SK-N-SH (cell line): ENCODE data around the gene KIAA2012. TPM values are rescaled to one million over a fixed set of nuclear protein-coding genes. Genes with fewer than 3 reads are reported as not detected.

ENCODE experiments used
- CTCF ChIA-PET: fragments of 300-600, 350-600 bp; formaldehyde crosslinking; extraction: SDS; loops from one replicate; lab custom pipeline; 2021; lab: Yijun Ruan, JAX
- POLR2A ChIA-PET: fragments of 350-600 bp; sonication (Branson Sonifier 250); formaldehyde crosslinking; extraction: SDS; loops from one replicate; lab custom pipeline; 2020; ENCODE audit warnings: antibody characterized with exemption, inconsistent platforms; lab: Yijun Ruan, JAX
- DNase-seq: peaks from one replicate; pipeline ENCODE4 v3.0.0; 2012
- H2AFZ ChIP-seq: fragments of 200-600 bp; sonication (generic); 2 replicates; pipeline ENCODE4 v1.8.1; 2016; ENCODE audit warnings: antibody characterized with exemption, mild to moderate bottlenecking, low read depth
- H3F3A ChIP-seq: fragments of 200-600 bp; sonication (generic); replicated peaks from 2 replicates; pipeline ENCODE3; 2016; ENCODE audit warnings: antibody characterized with exemption, mild to moderate bottlenecking; ENCODE audit not compliant: insufficient read depth
- H3K27ac ChIP-seq, 2 experiments: fragments of 200-500 bp in 1 of 2; fragments of 200-600 bp in 1 of 2; sonication (Bioruptor generic) in 1 of 2; sonication (generic), shearing (Covaris generic) in 1 of 2; 2 replicates each; pipeline versions ENCODE4 v1.5.1 to v1.6.1; 2014 to 2016; ENCODE audit warnings: low read depth in 2 of 2, inconsistent platforms in 1 of 2, low read length in 1 of 2, mild to moderate bottlenecking in 1 of 2, mixed read lengths in 1 of 2
- H3K27me3 ChIP-seq: fragments of 200-600 bp; sonication (generic), shearing (Covaris generic); 2 replicates; pipeline ENCODE4 v1.6.1; 2016; ENCODE audit warnings: mixed run types; ENCODE audit not compliant: insufficient read depth
- H3K36me3 ChIP-seq, 2 experiments: fragments of 200-500 bp in 1 of 2; fragments of 200-600 bp in 1 of 2; sonication (Bioruptor generic) in 1 of 2; sonication (generic) in 1 of 2; replicated peaks in 1 of 2; 2 replicates each; pipeline versions ENCODE3 to v1.5.1; 2014 to 2016; ENCODE audit warnings: low read length in 1 of 2, mild to moderate bottlenecking in 1 of 2; ENCODE audit not compliant: insufficient read depth in 2 of 2, control insufficient read depth in 1 of 2
- H3K4me1 ChIP-seq, 2 experiments: fragments of 200-500 bp in 1 of 2; fragments of 200-600 bp in 1 of 2; sonication (Bioruptor generic) in 1 of 2; sonication (generic), shearing (Covaris generic) in 1 of 2; 2 replicates each; pipeline versions ENCODE4 v1.5.1 to v1.6.1; 2014 to 2016; ENCODE audit warnings: low read depth in 1 of 2, low read length in 1 of 2, mixed run types in 1 of 2; ENCODE audit not compliant: insufficient read depth in 2 of 2, control insufficient read depth in 1 of 2
- H3K4me2 ChIP-seq: fragments of 200-600 bp; sonication (generic), shearing (Covaris generic); 2 replicates; pipeline ENCODE4 v1.6.1; 2017; ENCODE audit warnings: mixed run types
- H3K4me3 ChIP-seq, 2 experiments: fragments of 200-500 bp in 1 of 2; fragments of 200-600 bp in 1 of 2; sonication (Bioruptor generic) in 1 of 2; sonication (generic), shearing (Covaris generic) in 1 of 2; 2 replicates each; pipeline versions ENCODE4 v1.5.1 to v1.8.1; 2014 to 2016; ENCODE audit warnings: low read depth in 2 of 2, inconsistent platforms in 1 of 2, low read length in 1 of 2, mild to moderate bottlenecking in 1 of 2, mixed read lengths in 1 of 2, moderate library complexity in 1 of 2
- H3K79me2 ChIP-seq: fragments of 200-600 bp; sonication (generic); 2 replicates; pipeline ENCODE4 v1.8.1; 2017; ENCODE audit warnings: mild to moderate bottlenecking; ENCODE audit not compliant: insufficient read depth
- H3K9ac ChIP-seq: fragments of 200-600 bp; sonication (generic); 2 replicates; pipeline ENCODE4 v1.6.1; 2017; ENCODE audit warnings: mixed run types
- H3K9me2 ChIP-seq: fragments of 200-600 bp; sonication (generic); 2 replicates; pipeline ENCODE4 v1.6.1; 2017; ENCODE audit warnings: mixed run types
- H3K9me3 ChIP-seq: fragments of 200-600 bp; sonication (generic); 2 replicates; pipeline ENCODE4 v1.6.1; 2017; ENCODE audit warnings: mixed run types, mild to moderate bottlenecking, moderate library complexity
- H4K20me1 ChIP-seq: fragments of 200-600 bp; sonication (generic); 2 replicates; pipeline ENCODE4 v1.6.1; 2017; ENCODE audit warnings: mild to moderate bottlenecking, mixed run types; ENCODE audit not compliant: insufficient read depth
- EP300 ChIP-seq, 2 experiments: IDR thresholded peaks; 2 replicates each; pipeline versions ENCODE4 v1.4.0 to v1.6.1; 2012; ENCODE audit warnings: borderline replicate concordance in 1 of 2, low read depth in 1 of 2, low read length in 1 of 2
- EZH2phosphoT487 ChIP-seq: fragments of 200-600 bp; sonication (generic); IDR thresholded peaks from 2 replicates; pipeline ENCODE4 v1.6.1; 2017; ENCODE audit warnings: low read depth, mixed run types, mild to moderate bottlenecking, antibody characterized with exemption, moderate library complexity, borderline replicate concordance
- FOXJ3 ChIP-seq: sonication (generic); formaldehyde crosslinking; IDR thresholded peaks from 2 replicates; pipeline ENCODE4 v1.5.1; 2020; ENCODE audit warnings: mild to moderate bottlenecking, missing genetic modification reagents
- GABPA ChIP-seq: IDR thresholded peaks from 2 replicates; pipeline ENCODE4 v1.4.0; 2012; ENCODE audit warnings: low read depth, mild to moderate bottlenecking
- IRF3 ChIP-seq: fragments of 150-350 bp; IDR thresholded peaks from 2 replicates; pipeline ENCODE4 v1.6.1; 2016; ENCODE audit warnings: mild to moderate bottlenecking, low read depth, low read length
- MAX ChIP-seq: IDR thresholded peaks from 2 replicates; pipeline ENCODE4 v1.4.0; 2012; ENCODE audit warnings: low read depth
- MEF2A ChIP-seq: IDR thresholded peaks from 2 replicates; pipeline ENCODE4 v1.4.0; 2012; ENCODE audit warnings: low read depth, borderline replicate concordance
- MXI1 ChIP-seq: IDR thresholded peaks from 2 replicates; pipeline ENCODE4 v1.6.1; 2012; ENCODE audit warnings: mild to moderate bottlenecking, low read depth, low read length, improper control_type of control experiment
- NRF1 ChIP-seq: IDR thresholded peaks from 2 replicates; pipeline ENCODE4 v1.6.1; 2012; ENCODE audit warnings: low read depth, mild to moderate bottlenecking, low read length
- POLR2AphosphoS5 ChIP-seq: IDR thresholded peaks from 2 replicates; pipeline ENCODE4 v1.6.1; 2012; ENCODE audit warnings: low read depth, low read length
- RAD21 ChIP-seq: IDR thresholded peaks from 2 replicates; pipeline ENCODE4 v1.6.1; 2012; ENCODE audit warnings: mild to moderate bottlenecking, low read length
- RCOR1 ChIP-seq: fragments of 150-350 bp; IDR thresholded peaks from 2 replicates; pipeline ENCODE4 v1.6.1; 2017; ENCODE audit warnings: antibody characterized with exemption, low read length
- SIN3A ChIP-seq: IDR thresholded peaks from 2 replicates; pipeline ENCODE4 v1.6.1; 2012; ENCODE audit warnings: low read depth, mild to moderate bottlenecking, low read length, moderate library complexity, borderline replicate concordance
- SMC3 ChIP-seq: IDR thresholded peaks from 2 replicates; pipeline ENCODE4 v1.6.1; 2012; ENCODE audit warnings: low read depth, low read length, improper control_type of control experiment
- TAF1 ChIP-seq: IDR thresholded peaks from 2 replicates; pipeline ENCODE4 v1.6.1; 2012; ENCODE audit warnings: low read depth, mild to moderate bottlenecking, low read length, moderate library complexity, borderline replicate concordance
- USF1 ChIP-seq: IDR thresholded peaks from 2 replicates; pipeline ENCODE4 v1.4.0; 2012; ENCODE audit warnings: low read depth, borderline replicate concordance
- USF2 ChIP-seq: fragments of 150-350 bp; IDR thresholded peaks from 2 replicates; pipeline ENCODE4 v1.6.1; 2017; ENCODE audit warnings: antibody characterized with exemption, low read length, low read depth, borderline replicate concordance
- YY1 ChIP-seq: IDR thresholded peaks from 2 replicates; pipeline ENCODE4 v1.4.0; 2012; ENCODE audit warnings: low read depth, mild to moderate bottlenecking
- ZBTB33 ChIP-seq: IDR thresholded peaks from 2 replicates; pipeline ENCODE4 v1.4.0; 2012; ENCODE audit warnings: low read depth, borderline replicate concordance
- WGBS: methylation state at CpG from one replicate; pipeline ENCODE4 v1.1.6; 2017; ENCODE audit warnings: low lambda C conversion rate; 5-methylcytosine and 5-hydroxymethylcytosine counted together
- polyA plus RNA-seq, 3 experiments: library from polyadenylated mRNA; depleted of rRNA; stranded (reverse); fragments of >200 nt; gene quantifications; 2 replicates each; pipeline ENCODE4 v1.2.3, GENCODE V29; 2012

The KIAA2012 gene
- polyA plus RNA-seq, 1 of the 3 experiments (the other 2 are of a cell fraction): 0.07 TPM

GRCh38 chr2:202039278-202040078 lies 33.6 kb upstream of the KIAA2012 start:
- no peaks in the 10 kb centered on the region for H3K9me3 ChIP-seq
- POLR2A ChIA-PET: no interaction called here
- peaks cover 12 to 40% of the 10 kb centered on the region in 2 experiments for H3K4me1 ChIP-seq
- no peaks in the 10 kb centered on the region for H3K9me2 ChIP-seq
- H3K4me2 ChIP-seq: peak overlapping the region; percentile 74
- H3K27me3 ChIP-seq: no peaks in the 10 kb centered on the region
- H3K79me2 ChIP-seq: peaks cover 54% of the 10 kb centered on the region
- peak overlapping the region; percentile 29 to 67 for H3K27ac ChIP-seq
- H4K20me1 ChIP-seq: peaks cover 35% of the 10 kb centered on the region
- WGBS: 68% methylated on average over 13 of the region's 13 CpGs
- peaks cover 18 to 31% of the 10 kb centered on the region in 2 experiments for H3K36me3 ChIP-seq
- TF ChIP-seq MXI1: peak; percentile 66; the same call in 1 of the 2 replicates
- no peak for TF ChIP-seq YY1
- no peak for TF ChIP-seq FOXJ3 (CRISPR knock-in tag)
- peak; percentile 2; the same call in 1 of the 2 replicates for TF ChIP-seq POLR2AphosphoS5
- peak overlapping the region; percentile 15 to 35 for H3K4me3 ChIP-seq
- CTCF ChIA-PET: interaction anchor here (2.1 kb wide), 1 partner anchor 179 kb away, joined by 5 read pairs; no protein-coding TSS in a partner anchor
- H2AFZ ChIP-seq: no peak overlapping the region
- peak overlapping the region; percentile 46; the same call in 1 of the 2 replicates for H3K9ac ChIP-seq
- H3F3A ChIP-seq: peaks cover 3% of the 10 kb centered on the region
- DNase-seq: no peak

- CTCF ChIA-PET: interaction anchor here (0.6 to 2.1 kb wide), 2 partner anchors 180 to 245 kb away, joined by 3 to 5 read pairs; no protein-coding TSS in a partner anchor
- 77% methylated on average over 4 of the region's 4 CpGs for WGBS
- no peak for TF ChIP-seq USF2
- TF ChIP-seq RAD21: no peak
- TF ChIP-seq SMC3: no peak
- no peak for TF ChIP-seq USF1
- no peak for TF ChIP-seq MAX
- TF ChIP-seq MEF2A: no peak
- no peak for TF ChIP-seq NRF1
- TF ChIP-seq GABPA: no peak
- TF ChIP-seq EP300 (IDR thresholded peaks at IDR 0.05; ENCODE audit: borderline replicate concordance in 1 of 2, low read depth in 1 of 2, low read length in 1 of 2): no peak
- TF ChIP-seq SIN3A: no peak
- TF ChIP-seq EZH2phosphoT487: no peak
- TF ChIP-seq FOXJ3 (CRISPR knock-in tag): no peak
- TF ChIP-seq YY1: no peak
- no peak for TF ChIP-seq ZBTB33
- TF ChIP-seq POLR2AphosphoS5: no peak
- TF ChIP-seq IRF3: no peak
- no peak for TF ChIP-seq TAF1
- TF ChIP-seq RCOR1: no peak
These were observed 32.8 kb upstream of the KIAA2012 start for GRCh38 chr2:202040079-202040844.

More at GRCh38 chr2:202040079-202040844, 32.8 kb upstream of the KIAA2012 start:
- POLR2A ChIA-PET: no interaction called here
- Histone ChIP-seq H2AFZ (no peak overlapping the region), H3K9me2 (no peaks in the 10 kb centered on the region), H3K9me3 (no peaks in the 10 kb centered on the region), H3K4me3 (no peak overlapping the region), H4K20me1 (peaks cover 27% of the 10 kb centered on the region), H3K79me2 (peaks cover 46% of the 10 kb centered on the region), H3F3A (peaks cover 3% of the 10 kb centered on the region), H3K27me3 (no peaks in the 10 kb centered on the region), H3K4me1 (peaks cover 12 to 36% of the 10 kb centered on the region in 2 experiments), H3K9ac (no peak overlapping the region), H3K4me2 (no peak overlapping the region), H3K27ac (no peak overlapping the region; a peak in 1 of 4 replicates), H3K36me3 (peaks cover 18 to 31% of the 10 kb centered on the region in 2 experiments)
- DNase-seq: no peak
